Nephron progenitor cell (in vitro differentiated cells): ENCODE data around the gene BRD4.
"Not testable (repeated sequence)": the region's sequence is repeated elsewhere in the genome, so short reads cannot be mapped to it uniquely, and the experiment has no call there.

Source experiments
- DNase-seq: peaks from one replicate; pipeline ENCODE4 v3.0.0; 2021
- H3K27ac Mint-ChIP-seq: 2 replicates; pipeline ENCODE4 v1.8.0; 2021; ENCODE audit warnings: mild to moderate bottlenecking, moderate library complexity, mixed read lengths
- H3K27me3 Mint-ChIP-seq: 2 replicates; pipeline ENCODE4 v1.8.0; 2021; ENCODE audit warnings: mild to moderate bottlenecking, low read depth, mixed read lengths; ENCODE audit not compliant: poor library complexity
- H3K36me3 Mint-ChIP-seq: 2 replicates; pipeline ENCODE4 v1.8.0; 2021; ENCODE audit warnings: low read depth, mixed read lengths
- H3K4me1 Mint-ChIP-seq: 2 replicates; pipeline ENCODE4 v1.8.0; 2021; ENCODE audit warnings: mixed read lengths
- H3K4me3 Mint-ChIP-seq: 2 replicates; pipeline ENCODE4 v1.8.0; 2021; ENCODE audit warnings: mild to moderate bottlenecking, moderate library complexity, mixed read lengths
- H3K9me3 Mint-ChIP-seq: 2 replicates; pipeline ENCODE4 v1.8.0; 2021; ENCODE audit warnings: mild to moderate bottlenecking, moderate library complexity, mixed read lengths
- CTCF ChIP-seq: fragments of 200-600 bp; sonication (generic); IDR thresholded peaks from 2 replicates; pipeline ENCODE4 v1.5.0; 2021; ENCODE audit warnings: antibody characterized with exemption

Gene BRD4

DNA sequence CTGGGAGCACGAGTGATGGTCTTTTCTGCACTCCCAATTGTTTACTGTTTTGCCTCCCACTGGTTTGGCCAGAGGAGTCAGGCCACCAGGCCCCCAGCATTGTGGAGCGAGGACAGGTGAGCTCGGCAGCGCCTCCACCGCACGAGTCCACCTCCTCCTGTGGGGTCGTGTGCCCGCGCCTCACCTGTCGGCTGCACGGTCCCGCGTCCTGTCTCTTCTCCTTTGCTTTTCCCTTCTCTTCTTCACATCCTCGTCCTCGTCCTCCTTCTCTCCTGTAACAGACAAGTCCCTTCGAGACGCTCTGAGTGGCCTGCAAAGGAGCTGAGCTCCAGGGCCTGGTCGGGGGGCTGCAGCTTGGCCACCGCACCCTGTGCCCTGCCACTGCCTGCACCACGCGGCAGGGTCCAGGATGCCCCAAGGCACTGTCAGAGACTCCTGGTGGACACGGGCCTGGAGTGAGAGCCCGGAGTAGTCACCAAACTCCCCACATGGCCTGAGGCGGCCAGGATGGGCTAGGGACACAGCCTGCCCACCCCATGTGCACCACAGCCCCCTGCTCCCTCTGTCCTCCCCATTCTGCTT, 35.8 kb upstream of the BRD4 start:
- TF ChIP-seq CTCF = no peak
- H3K9me3 Mint-ChIP-seq = peaks cover 21% of the 10 kb centered on the region
- DNase-seq = no peak
- no peaks in the 10 kb centered on the region for H3K4me1 Mint-ChIP-seq
- no peak overlapping the region for H3K27ac Mint-ChIP-seq
- peaks cover 73% of the 10 kb centered on the region for H3K36me3 Mint-ChIP-seq
- H3K4me3 Mint-ChIP-seq = no peak overlapping the region
- H3K27me3 Mint-ChIP-seq = peaks cover 3% of the 10 kb centered on the region

GRCh38 chr19:15367439-15367838, 35.1 kb upstream of the BRD4 start:
- no peak for DNase-seq
- Mint-ChIP-seq H3K4me1 (no peaks in the 10 kb centered on the region), H3K4me3 (no peak overlapping the region), H3K27ac (no peak overlapping the region), H3K9me3 (peaks cover 24% of the 10 kb centered on the region), H3K27me3 (peaks cover 3% of the 10 kb centered on the region), H3K36me3 (peaks cover 73% of the 10 kb centered on the region)
- no peak for TF ChIP-seq CTCF

DNA sequence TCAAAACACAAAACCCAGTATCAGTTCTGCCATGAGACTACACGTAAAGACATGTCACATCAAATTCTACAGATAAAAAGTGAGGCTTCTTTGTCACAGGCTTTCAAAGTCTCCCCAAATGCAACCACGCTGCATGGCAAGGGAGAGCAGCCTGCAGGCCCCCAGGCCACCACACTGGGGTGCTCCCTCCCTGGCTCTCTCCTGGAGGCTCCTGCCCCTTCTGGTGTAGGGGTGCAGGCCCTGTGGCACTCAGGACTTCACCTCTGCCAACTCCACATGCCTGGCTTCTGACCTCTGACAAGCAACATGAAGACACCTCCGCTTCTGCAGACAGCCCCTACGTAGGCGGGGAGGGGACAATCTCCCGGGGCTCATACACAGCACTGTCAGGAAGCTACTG, 32.9 kb upstream of the BRD4 start:
- DNase-seq = no peak
- Mint-ChIP-seq H3K4me1 (no peaks in the 10 kb centered on the region), H3K27ac (no peak overlapping the region), H3K36me3 (peaks cover 80% of the 10 kb centered on the region), H3K27me3 (peaks cover 7% of the 10 kb centered on the region), H3K9me3 (peaks cover 34% of the 10 kb centered on the region), H3K4me3 (no peak overlapping the region)
- TF ChIP-seq CTCF = no peak

DNA sequence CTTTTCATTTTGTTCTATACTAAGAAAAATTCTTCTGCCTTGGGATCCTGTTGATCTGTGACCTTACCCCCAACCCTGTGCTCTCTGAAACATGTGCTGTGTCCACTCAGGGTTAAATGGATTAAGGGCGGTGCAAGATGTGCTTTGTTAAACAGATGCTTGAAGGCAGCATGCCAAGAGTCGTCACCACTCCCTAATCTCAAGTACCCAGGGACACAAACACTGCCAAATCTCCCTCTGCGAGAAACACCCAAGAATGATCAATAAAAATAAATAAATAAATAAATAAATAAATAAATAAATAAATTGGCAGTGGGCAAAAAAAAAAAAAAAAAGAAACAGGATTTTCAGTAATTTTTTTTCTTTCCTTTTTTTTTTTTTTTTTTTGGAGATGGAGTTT, 31.5 kb upstream of the BRD4 start:
- H3K4me1 Mint-ChIP-seq, H3K27me3 Mint-ChIP-seq, DNase-seq, H3K27ac Mint-ChIP-seq, H3K4me3 Mint-ChIP-seq: not testable (repeated sequence)
- Mint-ChIP-seq H3K36me3 (peaks cover 85% of the 10 kb centered on the region), H3K9me3 (peaks cover 34% of the 10 kb centered on the region)

DNA sequence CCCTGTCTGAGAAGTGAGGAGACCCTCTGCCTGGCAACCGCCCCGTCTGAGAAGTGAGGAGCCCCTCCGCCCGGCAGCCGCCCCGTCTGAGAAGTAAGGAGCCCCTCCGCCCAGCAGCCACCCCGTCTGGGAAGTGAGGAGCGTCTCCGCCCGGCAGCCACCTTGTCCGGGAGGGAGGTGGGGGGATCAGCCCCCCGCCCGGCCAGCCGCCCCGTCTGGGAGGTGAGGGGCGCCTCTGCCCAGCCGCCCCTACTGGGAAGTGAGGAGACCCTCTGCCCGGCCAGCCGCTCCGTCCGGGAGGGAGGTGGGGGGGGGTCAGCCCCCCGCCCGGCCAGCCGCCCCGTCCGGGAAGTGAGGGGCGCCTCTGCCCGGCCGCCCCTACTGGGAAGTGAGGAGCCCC, 30.7 kb upstream of the BRD4 start:
- H3K27ac Mint-ChIP-seq, H3K4me3 Mint-ChIP-seq, H3K4me1 Mint-ChIP-seq, DNase-seq, H3K27me3 Mint-ChIP-seq: not testable (repeated sequence)
- Mint-ChIP-seq H3K9me3 (peaks cover 34% of the 10 kb centered on the region), H3K36me3 (peaks cover 85% of the 10 kb centered on the region)

DNA sequence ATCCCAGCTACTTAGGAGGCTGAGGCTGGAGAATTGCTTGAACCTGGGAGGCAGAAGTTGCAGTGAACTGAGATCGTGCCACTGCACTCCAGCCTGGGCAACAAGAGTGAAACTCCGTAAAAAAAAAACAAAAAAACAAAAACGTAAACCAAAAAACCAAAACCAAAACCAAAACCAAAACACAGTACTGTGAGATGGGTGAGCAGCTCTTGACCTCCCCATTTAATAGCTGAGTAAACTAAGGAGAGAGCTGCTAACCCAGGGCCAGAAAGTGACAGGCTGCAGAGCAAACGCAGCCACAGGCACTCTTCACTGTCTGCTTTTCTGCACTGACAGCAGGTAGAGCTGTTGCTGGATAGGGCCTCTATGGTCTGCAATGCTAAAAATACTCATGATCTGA, 27.7 kb upstream of the BRD4 start:
- H3K4me1 Mint-ChIP-seq, H3K27ac Mint-ChIP-seq, DNase-seq, H3K27me3 Mint-ChIP-seq, H3K4me3 Mint-ChIP-seq: not testable (repeated sequence)
- H3K36me3 Mint-ChIP-seq = peaks cover 75% of the 10 kb centered on the region
- peaks cover 27% of the 10 kb centered on the region for H3K9me3 Mint-ChIP-seq

DNA sequence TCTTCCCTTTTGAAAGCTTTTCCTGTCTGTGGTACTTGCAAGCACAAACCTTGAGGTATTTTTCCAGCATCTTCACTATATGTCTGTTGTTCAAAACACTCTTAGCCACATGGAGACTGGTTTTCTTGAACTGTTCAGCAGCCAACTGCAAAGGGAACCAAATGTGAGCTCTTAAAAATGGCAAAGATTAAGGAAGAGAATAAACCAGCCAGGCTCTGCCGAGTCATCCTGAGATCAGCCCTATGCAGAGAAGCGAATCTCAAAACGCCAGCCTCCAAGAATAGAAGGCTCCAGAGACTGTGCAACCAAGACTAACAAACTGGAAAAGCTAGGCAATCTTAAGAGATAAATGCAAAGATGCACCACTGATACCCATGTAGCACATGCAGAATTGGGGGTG, 26.6 kb upstream of the BRD4 start:
- TF ChIP-seq CTCF = no peak

More for the DNA sequence above, 26.6 kb upstream of the BRD4 start:
- H3K36me3 Mint-ChIP-seq = peaks cover 76% of the 10 kb centered on the region
- DNase-seq = no peak
- H3K27me3 Mint-ChIP-seq = peaks cover 9% of the 10 kb centered on the region
- no peaks in the 10 kb centered on the region for H3K4me1 Mint-ChIP-seq
- H3K4me3 Mint-ChIP-seq = no peak overlapping the region
- peaks cover 18% of the 10 kb centered on the region for H3K9me3 Mint-ChIP-seq
- H3K27ac Mint-ChIP-seq = peak overlapping the region; percentile 12
